Measurements from ENCODE around the gene VPS18. TPM values are rescaled to one million over a fixed set of nuclear protein-coding genes. Genes with fewer than 3 reads are reported as not detected.

Gene VPS18
- total RNA-seq, 1 experiment from 2014 or later, result 16.9 TPM

DNA sequence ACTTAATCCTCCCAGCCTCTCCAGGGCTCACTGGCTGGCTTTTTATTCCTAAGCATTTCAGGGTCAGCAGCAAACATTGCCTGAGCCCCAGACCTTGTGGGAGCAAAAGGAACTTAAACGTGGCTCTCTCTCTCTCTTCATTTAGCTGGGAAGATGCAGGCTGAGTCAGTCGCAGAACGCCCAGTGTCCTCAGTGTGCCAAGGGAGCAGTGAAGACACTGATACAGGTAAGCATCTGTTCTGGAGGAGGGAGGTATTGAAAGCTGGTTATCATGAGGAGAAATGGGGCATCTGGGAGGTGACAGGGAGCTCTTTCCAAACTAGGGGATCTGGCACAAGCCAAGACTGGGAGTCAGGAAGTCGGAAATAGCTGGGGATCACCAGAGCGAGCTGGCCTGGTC, 24.6 kb upstream of the VPS18 start:
- no peak for ATAC-seq
- no peaks in the 10 kb centered on the region for H3K27me3 ChIP-seq (ENCODE audit: insufficient read depth, low read length)
- H3K4me2 ChIP-seq (ENCODE audit: low read length), result no peak overlapping the region
- no peaks in the 10 kb centered on the region for H3K9me2 ChIP-seq (ENCODE audit: insufficient read depth)
- ChIA-PET CTCF (interaction anchor here (1.7 to 5.7 kb wide), 3 partner anchors 12 to 24 kb away, joined by 5 to 94 read pairs (median 7); partner anchors contain the start of gene VPS18), POLR2A (interaction anchor here (0.5 to 2.9 kb wide), 3 partner anchors 8 to 11 kb away, joined by 3 to 18 read pairs (median 3); no protein-coding TSS in a partner anchor), RAD21 (ENCODE audit: low non-redundant PET in 1 of 2, low total read pairs in 2 of 2, uncharacterized antibody in 2 of 2, unreplicated experiment in 2 of 2) (no interaction called here)
- no peaks in the 10 kb centered on the region for H3K79me2 ChIP-seq (ENCODE audit: insufficient read depth, low read length)
- BruUV-seq (replicated peaks), result no TSS peak
- intact Hi-C loops (cut with micrococcal nuclease), result no loop called here
- DNase-seq (ENCODE audit: low read depth, low spot score), result no peak
- no peak overlapping the region for H3K9ac ChIP-seq (ENCODE audit: low read length)
- TF ChIP-seq, protein P1, sequence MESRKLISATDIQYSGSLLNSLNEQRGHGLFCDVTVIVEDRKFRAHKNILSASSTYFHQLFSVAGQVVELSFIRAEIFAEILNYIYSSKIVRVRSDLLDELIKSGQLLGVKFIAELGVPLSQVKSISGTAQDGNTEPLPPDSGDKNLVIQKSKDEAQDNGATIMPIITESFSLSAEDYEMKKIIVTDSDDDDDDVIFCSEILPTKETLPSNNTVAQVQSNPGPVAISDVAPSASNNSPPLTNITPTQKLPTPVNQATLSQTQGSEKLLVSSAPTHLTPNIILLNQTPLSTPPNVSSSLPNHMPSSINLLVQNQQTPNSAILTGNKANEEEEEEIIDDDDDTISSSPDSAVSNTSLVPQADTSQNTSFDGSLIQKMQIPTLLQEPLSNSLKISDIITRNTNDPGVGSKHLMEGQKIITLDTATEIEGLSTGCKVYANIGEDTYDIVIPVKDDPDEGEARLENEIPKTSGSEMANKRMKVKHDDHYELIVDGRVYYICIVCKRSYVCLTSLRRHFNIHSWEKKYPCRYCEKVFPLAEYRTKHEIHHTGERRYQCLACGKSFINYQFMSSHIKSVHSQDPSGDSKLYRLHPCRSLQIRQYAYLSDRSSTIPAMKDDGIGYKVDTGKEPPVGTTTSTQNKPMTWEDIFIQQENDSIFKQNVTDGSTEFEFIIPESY (IDR thresholded peaks at IDR 0.05; ENCODE audit: extremely low read depth, insufficient replicate concordance, low read length), result no peak
- no peak for TF ChIP-seq SP1 (IDR thresholded peaks at IDR 0.05; ENCODE audit: low read depth)
- H3K27ac ChIP-seq (ENCODE audit: low read depth, low read length), result no peak overlapping the region
- H3K36me3 ChIP-seq (ENCODE audit: control insufficient read depth in 1 of 2, insufficient read depth in 2 of 2, low read length in 2 of 2), result no peaks in the 10 kb centered on the region
- no peak overlapping the region for H2AFZ ChIP-seq (ENCODE audit: low read depth, low read length, poor library complexity, severe bottlenecking)
- no peaks in the 10 kb centered on the region for H3K9me3 ChIP-seq (ENCODE audit: control insufficient read depth in 1 of 2, insufficient read depth in 1 of 2, low read depth in 1 of 2, low read length in 2 of 2)
- no peak overlapping the region for H3K4me3 ChIP-seq (replicated peaks in 1 of 2; ENCODE audit: low read depth in 1 of 2, low read length in 2 of 2)
- peaks cover 29 to 38% of the 10 kb centered on the region in 2 experiments for H3K4me1 ChIP-seq (ENCODE audit: control insufficient read depth in 1 of 2, insufficient read depth in 2 of 2, low read length in 2 of 2)
- no peaks in the 10 kb centered on the region for H4K20me1 ChIP-seq (ENCODE audit: insufficient read depth)

DNA sequence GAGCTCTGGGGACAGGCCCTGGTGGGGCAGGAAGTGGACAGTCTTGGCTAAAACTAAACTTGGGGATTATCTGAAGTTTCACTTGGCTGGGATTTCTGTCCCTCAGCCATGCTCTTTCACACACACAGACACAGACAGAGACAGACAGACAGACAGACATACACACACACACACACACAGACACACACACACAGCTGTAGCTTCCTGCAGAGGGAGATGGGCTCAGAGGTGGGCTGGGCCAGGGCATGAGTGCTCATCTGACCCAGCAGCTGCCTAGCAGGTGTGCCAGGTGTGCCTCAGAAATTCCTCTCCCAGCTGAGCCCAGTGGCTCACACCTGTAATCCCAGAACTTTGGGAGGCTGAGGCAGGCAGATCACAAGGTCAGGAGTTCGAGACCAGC, 23.5 kb upstream of the VPS18 start:
- intact Hi-C loops (cut with micrococcal nuclease), result no loop called here
- no peak overlapping the region for H3K4me3 ChIP-seq (replicated peaks in 1 of 2; ENCODE audit: low read depth in 1 of 2, low read length in 2 of 2)
- DNase-seq (ENCODE audit: low read depth, low spot score) (no peak), ATAC-seq (no peak)
- H3K9me3 ChIP-seq (ENCODE audit: control insufficient read depth in 1 of 2, insufficient read depth in 1 of 2, low read depth in 1 of 2, low read length in 2 of 2), result no peaks in the 10 kb centered on the region
- CTCF ChIA-PET, result interaction anchor here (1.0 to 5.7 kb wide), 5 partner anchors 10 to 287 kb away, joined by 3 to 94 read pairs (median 6); partner anchors contain the start of gene VPS18
- H3K27me3 ChIP-seq (ENCODE audit: insufficient read depth, low read length), result no peaks in the 10 kb centered on the region
- RAD21 ChIA-PET (ENCODE audit: low non-redundant PET in 1 of 2, low total read pairs in 2 of 2, uncharacterized antibody in 2 of 2, unreplicated experiment in 2 of 2), result no interaction called here
- H3K4me1 ChIP-seq (ENCODE audit: control insufficient read depth in 1 of 2, insufficient read depth in 2 of 2, low read length in 2 of 2), result peaks cover 30 to 36% of the 10 kb centered on the region in 2 experiments
- H3K27ac ChIP-seq (ENCODE audit: low read depth, low read length), result no peak overlapping the region
- H3K4me2 ChIP-seq (ENCODE audit: low read length), result no peak overlapping the region
- no peaks in the 10 kb centered on the region for H4K20me1 ChIP-seq (ENCODE audit: insufficient read depth)
- no peaks in the 10 kb centered on the region for H3K79me2 ChIP-seq (ENCODE audit: insufficient read depth, low read length)
- no peak for TF ChIP-seq EGR1 (IDR thresholded peaks at IDR 0.05; ENCODE audit: low read depth)
- TF ChIP-seq SRF (IDR thresholded peaks at IDR 0.05; ENCODE audit: low read depth), result no peak
- no peak overlapping the region for H3K9ac ChIP-seq (ENCODE audit: low read length)
- H3K9me2 ChIP-seq (ENCODE audit: insufficient read depth), result no peaks in the 10 kb centered on the region
- no TSS peak for BruUV-seq (replicated peaks)
- POLR2A ChIA-PET, result interaction anchor here (1.4 to 2.9 kb wide), 2 partner anchors 9 to 12 kb away, joined by 6 to 18 read pairs; no protein-coding TSS in a partner anchor
- no peak overlapping the region for H2AFZ ChIP-seq (ENCODE audit: low read depth, low read length, poor library complexity, severe bottlenecking)
- no peaks in the 10 kb centered on the region for H3K36me3 ChIP-seq (ENCODE audit: control insufficient read depth in 1 of 2, insufficient read depth in 2 of 2, low read length in 2 of 2)

Measured in HCT116 (cell line).